Neuron (in vitro differentiated cells): ENCODE results near the gene TMEM59L.

ENCODE experiments used
- H2AFZ ChIP-seq: one replicate; pipeline ENCODE4 v1.6.1; 2013; ENCODE audit warnings: low read depth, mild to moderate bottlenecking, inconsistent platforms, low read length, moderate library complexity
- H3K27me3 ChIP-seq: one replicate; pipeline ENCODE4 v1.6.1; 2013; ENCODE audit warnings: low read length; ENCODE audit not compliant: insufficient read depth
- H3K36me3 ChIP-seq: one replicate; pipeline ENCODE4 v1.6.1; 2013; ENCODE audit warnings: low read length; ENCODE audit not compliant: insufficient read depth
- H3K4me1 ChIP-seq: one replicate; pipeline ENCODE4 v1.6.1; 2013; ENCODE audit warnings: low read length; ENCODE audit not compliant: insufficient read depth
- H3K4me3 ChIP-seq: 2 replicates; pipeline ENCODE4 v1.5.1; 2013; ENCODE audit warnings: mild to moderate bottlenecking, low read length, moderate library complexity
- H3K9me3 ChIP-seq: one replicate; pipeline ENCODE4 v1.6.1; 2013; ENCODE audit warnings: low read length

Gene TMEM59L

DNA sequence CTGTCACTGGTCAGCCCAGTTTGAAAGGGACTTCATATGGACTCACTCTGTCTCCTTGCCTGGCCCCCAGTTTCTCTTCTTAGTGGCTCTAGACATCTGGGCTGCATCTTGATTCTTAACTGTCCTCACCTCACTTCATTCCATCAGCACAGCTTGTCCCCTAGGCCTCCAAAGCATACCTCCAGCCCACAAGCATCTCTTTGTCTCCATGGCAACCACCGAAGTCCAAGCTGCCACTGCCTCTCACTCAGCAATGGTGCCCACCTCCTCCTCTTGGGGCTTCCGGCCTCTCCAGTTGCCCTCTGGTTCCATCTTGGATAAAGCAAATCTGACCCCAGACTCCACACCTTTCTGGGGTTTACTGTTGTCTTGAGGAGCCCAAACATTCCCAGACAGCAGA, 14.2 kb downstream of the TMEM59L start:
- Histone ChIP-seq H3K36me3 (no peaks in the 10 kb centered on the region), H3K27me3 (no peaks in the 10 kb centered on the region)

DNA sequence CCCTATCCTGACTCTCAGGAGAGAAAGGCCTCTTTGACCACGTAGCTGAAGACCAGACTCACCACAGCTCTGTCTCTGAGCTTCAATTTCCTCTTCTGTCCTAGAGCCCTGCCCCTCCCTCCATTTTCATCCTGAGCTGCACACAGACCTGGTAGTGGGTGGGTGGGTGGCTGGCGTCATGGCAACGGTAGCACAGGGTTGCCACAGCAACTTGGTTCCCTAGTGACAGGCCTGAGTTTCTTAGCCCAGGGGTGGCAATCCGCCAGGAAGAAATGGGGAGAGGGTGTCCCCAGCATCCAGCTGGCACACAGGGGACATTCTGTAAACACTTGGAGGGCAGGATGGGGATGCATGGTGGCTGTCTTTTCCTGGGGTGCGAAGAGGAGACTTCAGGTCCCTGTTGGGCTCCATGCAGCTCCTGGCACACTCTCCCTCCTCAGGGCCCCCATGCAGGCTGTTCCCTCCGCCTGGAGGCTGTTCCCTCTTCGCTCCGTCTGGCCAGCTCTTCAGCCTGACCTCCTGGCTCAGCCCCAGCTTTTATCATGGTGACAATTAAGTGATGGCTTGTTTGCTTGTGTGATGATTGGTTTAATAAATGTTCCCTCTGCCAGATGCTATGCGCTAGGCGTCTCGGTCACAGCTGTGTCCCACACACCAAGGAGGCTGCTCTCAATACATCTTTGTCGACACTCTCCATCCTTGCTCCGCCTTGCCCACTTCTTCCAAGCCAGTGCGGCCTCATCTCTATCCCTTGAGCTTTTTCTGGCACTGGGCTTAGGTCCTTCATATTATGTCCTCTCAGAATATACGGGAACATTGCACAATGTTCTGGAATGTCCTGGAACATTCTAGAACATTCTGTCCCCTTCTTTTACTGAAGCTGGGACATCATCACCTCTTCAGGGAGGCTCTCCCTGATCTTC, 16.8 kb downstream of the TMEM59L start:
- Histone ChIP-seq H3K36me3 (no peaks in the 10 kb centered on the region), H3K4me1 (peaks cover 13% of the 10 kb centered on the region), H3K4me3 (no peak overlapping the region), H3K27me3 (no peaks in the 10 kb centered on the region), H3K9me3 (no peaks in the 10 kb centered on the region), H2AFZ (no peak overlapping the region)

More for the DNA sequence above, 14.2 kb downstream of the TMEM59L start:
- H3K4me1 ChIP-seq, result peaks cover 13% of the 10 kb centered on the region
- no peak overlapping the region for H2AFZ ChIP-seq
- no peak overlapping the region for H3K4me3 ChIP-seq
- H3K9me3 ChIP-seq, result no peaks in the 10 kb centered on the region

- no peak overlapping the region for H2AFZ ChIP-seq
- H3K9me3 ChIP-seq, result no peaks in the 10 kb centered on the region
- no peak overlapping the region for H3K4me3 ChIP-seq
- H3K36me3 ChIP-seq, result no peaks in the 10 kb centered on the region
- H3K27me3 ChIP-seq, result no peaks in the 10 kb centered on the region
- H3K4me1 ChIP-seq, result peaks cover 25% of the 10 kb centered on the region
These were observed 20.7 kb downstream of the TMEM59L start for GRCh38 chr19:18633321-18633720.

DNA sequence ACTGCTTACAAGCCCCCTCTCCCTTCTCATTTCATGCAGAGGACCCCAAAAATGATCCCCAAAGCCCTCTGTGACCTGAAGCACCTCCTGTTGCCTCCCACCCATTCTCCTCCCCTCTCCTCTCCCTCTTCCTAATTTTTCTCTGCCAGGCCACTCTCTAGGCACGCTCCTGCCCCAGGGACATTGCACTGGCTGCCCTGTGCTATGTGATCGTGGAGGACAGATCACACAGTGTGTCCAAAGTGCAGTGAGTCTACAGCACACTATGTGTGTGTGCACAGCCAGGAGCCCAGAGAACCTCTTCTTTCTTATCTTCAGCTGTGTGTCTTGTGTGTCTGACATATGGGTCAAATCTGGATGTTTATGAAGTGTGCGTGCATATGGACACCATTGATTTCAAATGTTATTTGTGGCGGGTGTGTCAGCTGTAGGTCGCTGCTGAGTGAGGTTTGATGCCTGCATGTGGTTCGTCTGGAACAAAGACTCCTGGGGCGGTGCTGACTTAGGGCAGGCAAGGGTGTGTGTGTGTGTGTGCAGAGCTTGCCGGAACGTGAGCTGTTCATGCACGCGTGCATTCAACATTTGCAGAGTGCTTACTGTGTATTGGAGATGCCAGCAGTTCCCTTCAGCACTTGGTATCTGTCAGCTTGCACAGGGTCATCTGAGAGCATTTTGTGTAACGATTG, 22.1 kb downstream of the TMEM59L start:
- no peak overlapping the region for H2AFZ ChIP-seq
- no peaks in the 10 kb centered on the region for H3K9me3 ChIP-seq
- H3K4me1 ChIP-seq, result peaks cover 16% of the 10 kb centered on the region
- H3K4me3 ChIP-seq, result no peak overlapping the region
- no peaks in the 10 kb centered on the region for H3K27me3 ChIP-seq
- H3K36me3 ChIP-seq, result no peaks in the 10 kb centered on the region

GRCh38 chr19:18635831-18636182, 23.1 kb downstream of the TMEM59L start:
- no peaks in the 10 kb centered on the region for H3K27me3 ChIP-seq
- H3K36me3 ChIP-seq, result no peaks in the 10 kb centered on the region
- peak overlapping the region; percentile 89 for H3K4me3 ChIP-seq
- peaks cover 16% of the 10 kb centered on the region for H3K4me1 ChIP-seq
- H3K9me3 ChIP-seq, result no peaks in the 10 kb centered on the region
- no peak overlapping the region for H2AFZ ChIP-seq

DNA sequence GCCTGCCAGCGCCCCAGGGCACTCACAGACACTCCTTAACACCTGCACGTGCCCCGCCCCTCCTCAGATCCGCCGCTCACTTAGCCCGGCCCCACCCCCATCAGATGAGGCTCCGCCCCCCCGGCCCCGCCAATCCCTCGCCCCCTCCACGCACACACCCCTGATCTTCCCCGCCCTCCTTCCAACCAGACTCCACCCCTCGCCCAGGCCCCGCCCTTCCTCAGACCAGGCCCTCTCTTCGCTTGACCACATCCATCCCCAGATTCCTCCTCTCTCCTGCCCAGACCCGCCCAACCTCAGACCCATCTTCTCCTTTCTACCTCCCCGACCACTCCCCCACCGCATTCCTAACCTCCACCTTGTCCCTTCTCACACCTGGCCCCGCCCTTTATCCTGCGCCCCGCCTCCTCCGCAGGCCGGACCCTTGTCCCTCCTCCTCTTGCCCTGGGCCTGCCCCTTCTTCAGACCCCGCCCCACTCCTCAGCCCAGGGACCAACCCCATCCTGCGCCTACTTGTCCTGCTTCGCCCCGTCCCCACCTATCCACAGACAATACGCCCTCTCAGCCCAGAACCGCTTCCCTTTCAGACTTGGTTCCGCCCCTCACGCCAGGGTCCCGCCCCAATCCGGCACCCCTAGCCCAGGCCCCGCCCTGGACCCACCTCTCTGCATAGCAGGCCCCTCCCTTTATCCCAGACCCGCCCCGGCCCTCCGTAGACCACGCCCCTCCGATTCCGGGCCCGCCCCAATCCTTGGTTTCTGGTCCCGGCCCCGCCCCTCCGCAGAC, 23.7 kb downstream of the TMEM59L start:
- H2AFZ ChIP-seq, result peak overlapping the region; percentile 77
- peaks cover 16% of the 10 kb centered on the region for H3K4me1 ChIP-seq
- H3K36me3 ChIP-seq, result no peaks in the 10 kb centered on the region
- no peaks in the 10 kb centered on the region for H3K27me3 ChIP-seq
- no peaks in the 10 kb centered on the region for H3K9me3 ChIP-seq
- H3K4me3 ChIP-seq, result peak overlapping the region; percentile 89

DNA sequence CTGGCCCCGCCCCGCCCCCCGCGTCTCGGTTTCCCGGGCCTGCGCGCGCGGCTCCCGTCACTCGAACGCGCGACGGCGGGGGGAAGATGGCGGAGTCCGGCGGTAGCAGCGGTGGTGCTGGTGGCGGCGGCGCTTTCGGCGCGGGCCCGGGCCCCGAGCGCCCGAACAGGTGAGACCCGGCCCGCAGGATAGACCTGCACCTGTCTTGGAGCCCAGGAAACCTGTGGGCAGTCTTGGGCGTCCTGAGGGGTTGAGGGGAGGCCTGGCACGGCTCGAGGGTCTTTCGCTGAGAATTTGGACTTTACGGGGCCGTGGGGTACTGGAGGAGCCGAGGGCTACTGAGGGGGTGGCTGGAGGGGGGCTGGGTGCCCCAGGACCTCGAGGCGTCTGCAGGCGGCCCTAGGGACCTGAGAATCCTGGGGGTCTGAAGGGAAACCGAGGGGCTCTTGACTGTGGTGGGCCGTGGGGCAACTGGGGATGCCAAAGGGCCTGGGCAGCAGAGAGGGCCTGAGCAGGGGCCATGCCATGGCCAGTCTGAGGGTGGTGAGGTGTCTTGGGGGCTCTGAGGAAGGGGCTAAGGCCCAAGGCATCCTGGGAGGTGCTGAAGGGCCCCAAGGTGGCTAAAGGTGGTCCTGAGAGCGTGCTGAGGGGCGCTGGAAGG, 24.4 kb downstream of the TMEM59L start, which contains the start of gene KLHL26:
KLHL26 (plus strand) TSS at position 60 of the 661 bp plus-strand sequence; CDS start at position 87, 27 bp downstream.
- H3K4me1 ChIP-seq, result peaks cover 16% of the 10 kb centered on the region
- no peaks in the 10 kb centered on the region for H3K9me3 ChIP-seq
- peak within 1 kb of the TSS; percentile 77 for H2AFZ ChIP-seq
- no peaks in the 10 kb centered on the region for H3K27me3 ChIP-seq
- H3K4me3 ChIP-seq, result peak within 1 kb of the TSS; percentile 89
- H3K36me3 ChIP-seq, result no peaks in the 10 kb centered on the region

DNA sequence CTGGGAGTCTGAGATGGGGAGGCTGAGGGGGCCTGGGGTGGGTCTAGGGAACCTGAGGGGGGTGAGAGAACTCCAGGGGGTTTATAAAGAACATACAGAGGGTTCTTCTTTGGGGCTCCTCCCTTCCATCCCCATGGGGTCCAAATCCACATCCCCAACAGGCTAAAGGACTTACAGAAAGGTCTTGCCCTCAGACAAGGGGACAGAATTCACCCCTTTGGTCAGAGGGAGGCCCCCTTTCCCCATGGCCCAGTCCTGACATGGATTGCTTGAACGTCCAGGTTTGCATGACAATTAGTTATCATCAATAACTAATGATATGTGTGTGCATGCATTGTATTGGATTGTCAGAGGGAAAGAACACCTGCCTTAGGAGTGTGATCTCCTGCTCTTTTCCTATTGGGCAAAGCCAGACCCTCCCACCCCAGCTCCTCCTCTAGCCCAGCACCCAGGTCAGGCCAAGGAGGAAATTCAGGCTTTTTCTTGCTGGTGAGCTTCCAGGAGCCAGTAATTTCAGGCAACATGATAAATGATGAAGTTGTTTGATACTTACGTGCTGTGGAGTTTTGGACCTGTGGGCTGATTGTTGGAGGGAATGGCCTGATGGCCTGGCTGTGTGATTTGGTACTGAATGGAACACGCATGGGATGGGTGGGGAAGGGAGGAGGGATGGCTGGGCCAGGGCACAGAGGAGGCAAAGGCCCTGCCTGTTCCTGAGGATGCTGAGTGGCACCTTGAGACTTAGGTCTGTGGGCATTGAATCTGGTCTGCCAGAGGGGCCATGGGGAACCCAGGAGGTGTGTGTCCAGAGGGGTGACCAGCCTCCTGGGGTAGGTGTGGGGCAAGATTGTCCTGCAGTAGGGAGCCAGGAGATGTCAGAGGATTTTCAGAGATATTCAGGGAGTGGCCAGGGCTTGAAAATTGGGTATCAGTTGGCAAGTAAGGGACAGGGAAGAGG, 25.3 kb downstream of the TMEM59L start:
- no peaks in the 10 kb centered on the region for H3K36me3 ChIP-seq
- no peaks in the 10 kb centered on the region for H3K9me3 ChIP-seq
- H3K27me3 ChIP-seq, result no peaks in the 10 kb centered on the region
- H2AFZ ChIP-seq, result no peak overlapping the region
- H3K4me3 ChIP-seq, result peak overlapping the region; percentile 89
- H3K4me1 ChIP-seq, result peaks cover 16% of the 10 kb centered on the region

- peaks cover 16% of the 10 kb centered on the region for H3K4me1 ChIP-seq
- H3K27me3 ChIP-seq, result no peaks in the 10 kb centered on the region
- no peak overlapping the region for H2AFZ ChIP-seq
- no peaks in the 10 kb centered on the region for H3K36me3 ChIP-seq
- no peak overlapping the region for H3K4me3 ChIP-seq
- no peaks in the 10 kb centered on the region for H3K9me3 ChIP-seq
These were observed 27.1 kb downstream of the TMEM59L start for GRCh38 chr19:18639706-18640243.

- Histone ChIP-seq H3K36me3 (no peaks in the 10 kb centered on the region), H3K9me3 (no peaks in the 10 kb centered on the region), H3K27me3 (no peaks in the 10 kb centered on the region), H3K4me3 (no peak overlapping the region), H2AFZ (no peak overlapping the region), H3K4me1 (peaks cover 30% of the 10 kb centered on the region)
These were observed 31.7 kb downstream of the TMEM59L start for GRCh38 chr19:18644196-18645034.

- Histone ChIP-seq H3K4me1 (peaks cover 35% of the 10 kb centered on the region), H3K36me3 (no peaks in the 10 kb centered on the region), H3K9me3 (no peaks in the 10 kb centered on the region), H3K27me3 (no peaks in the 10 kb centered on the region), H3K4me3 (no peak overlapping the region), H2AFZ (no peak overlapping the region)
These were observed 32.4 kb downstream of the TMEM59L start for GRCh38 chr19:18645035-18645511.
